GM18517 (cell line): ENCODE data around the gene SHROOM3.
A peak's percentile ranks its signal among the peaks of the same experiment; 100 is the strongest.

ENCODE experiments used
- ATAC-seq: cut with Tn5 transposase; IDR thresholded peaks from one replicate; pipeline ENCODE4 v1.9.1; 2021; ENCODE audit warnings: mild to moderate bottlenecking, moderate library complexity; ENCODE audit not compliant: unreplicated experiment

SHROOM3 gene

DNA sequence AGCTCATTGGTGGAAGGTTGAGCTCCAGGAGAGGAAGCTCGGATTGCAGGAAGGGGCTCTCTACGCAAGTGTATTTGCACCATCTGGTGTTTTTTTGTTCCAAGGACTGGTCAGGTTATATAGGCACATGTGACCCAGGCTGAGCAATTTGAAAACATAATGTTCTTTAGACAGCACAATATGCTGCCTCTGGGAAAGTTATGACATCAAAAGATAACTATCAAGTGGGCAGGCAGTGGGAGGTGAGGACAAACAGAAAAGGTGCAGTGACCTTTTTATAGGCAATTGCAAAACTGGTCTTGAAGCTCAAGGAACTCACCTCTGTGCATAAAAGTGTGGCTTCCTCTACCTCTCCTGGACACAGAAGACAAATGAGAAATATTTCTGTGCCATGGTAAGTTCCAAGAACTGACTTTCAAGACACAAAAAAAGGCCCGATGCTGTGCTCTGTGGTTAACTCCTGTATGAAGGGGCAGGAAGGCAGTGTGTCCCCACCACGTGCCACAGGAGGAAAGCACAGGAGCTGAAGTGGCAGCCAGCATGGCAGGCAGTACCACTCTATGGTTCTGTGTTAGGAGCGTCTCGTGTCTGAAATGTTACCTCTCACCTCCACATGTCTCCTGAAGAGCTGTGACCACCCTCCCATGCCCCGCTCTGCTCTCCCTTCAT, 128.6 kb downstream of the SHROOM3 start:
- no peak for ATAC-seq

DNA sequence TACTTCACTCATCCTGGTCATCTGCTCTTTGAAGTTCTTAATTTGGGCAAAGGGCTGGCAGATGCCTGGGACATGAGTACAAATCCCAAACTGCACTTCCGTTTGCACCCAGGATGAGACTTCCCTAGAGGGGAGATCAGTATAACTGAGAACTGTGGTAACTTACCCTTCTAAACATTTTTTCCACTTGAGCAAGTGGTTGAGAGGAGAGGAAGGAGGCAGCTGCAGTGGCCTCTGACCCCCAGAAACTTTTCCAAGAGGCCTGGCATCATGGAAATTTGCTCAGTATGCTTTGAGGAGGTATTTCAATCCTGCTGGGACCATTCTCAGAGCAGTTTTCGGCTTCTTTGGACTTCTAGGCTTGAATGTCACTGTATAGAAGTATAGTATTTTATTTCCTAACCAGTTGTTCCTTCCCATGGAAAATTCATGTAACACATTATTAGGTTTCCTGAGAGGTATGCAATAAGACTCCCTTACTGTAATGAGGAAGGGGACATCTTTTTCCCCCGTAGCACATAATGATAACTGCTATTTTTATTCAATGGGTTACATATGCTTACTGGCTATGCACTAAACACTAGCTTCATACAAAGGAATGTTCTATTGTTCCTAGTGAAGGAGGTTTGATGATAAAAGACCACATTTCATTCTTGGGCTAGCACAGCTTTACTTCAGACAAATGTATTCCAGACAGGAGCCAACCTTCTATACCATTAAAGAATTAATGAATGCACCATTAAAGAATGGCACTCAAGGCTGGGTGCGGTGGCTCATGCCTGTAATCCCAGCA, 129.3 kb downstream of the SHROOM3 start:
- no peak for ATAC-seq

DNA sequence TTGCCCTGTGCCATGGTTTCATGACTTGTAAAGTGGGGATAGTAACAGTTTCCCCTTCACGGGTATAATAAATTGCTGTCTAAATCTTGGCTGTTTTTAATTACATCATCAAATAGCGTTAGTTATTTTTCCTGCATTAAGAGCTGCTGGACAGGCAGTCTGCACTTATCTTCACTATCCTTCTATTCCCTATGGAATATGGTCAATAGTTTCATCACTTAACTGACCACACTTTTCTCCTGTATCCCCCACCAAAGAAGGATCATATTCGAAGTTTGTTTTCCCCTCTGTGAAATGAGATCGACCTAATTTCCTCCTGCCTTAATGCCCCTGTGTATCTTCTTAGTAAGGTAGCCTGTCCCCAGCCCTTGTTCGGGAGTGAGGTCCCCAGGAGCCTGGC, 133.2 kb downstream of the SHROOM3 start:
- ATAC-seq = no peak

DNA sequence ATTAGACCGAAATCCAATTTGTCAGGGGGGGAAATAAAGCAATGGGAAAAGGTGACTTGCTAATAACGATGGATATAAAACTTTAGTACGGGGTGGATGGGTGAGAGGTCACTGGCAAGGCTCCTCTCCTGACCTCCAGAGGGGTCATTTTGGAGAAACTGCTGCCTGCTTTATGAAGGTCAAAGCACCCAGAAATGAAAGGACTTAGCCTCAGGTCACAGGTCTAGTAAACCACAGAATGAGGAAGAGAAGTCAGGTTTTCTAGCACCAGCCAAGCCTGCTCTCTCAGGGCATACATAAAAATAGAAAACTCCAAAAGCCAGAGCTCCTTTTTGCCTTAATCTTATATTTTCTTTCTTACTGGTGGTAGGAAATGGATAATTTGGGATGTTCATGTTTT, 134.2 kb downstream of the SHROOM3 start:
- ATAC-seq = no peak

DNA sequence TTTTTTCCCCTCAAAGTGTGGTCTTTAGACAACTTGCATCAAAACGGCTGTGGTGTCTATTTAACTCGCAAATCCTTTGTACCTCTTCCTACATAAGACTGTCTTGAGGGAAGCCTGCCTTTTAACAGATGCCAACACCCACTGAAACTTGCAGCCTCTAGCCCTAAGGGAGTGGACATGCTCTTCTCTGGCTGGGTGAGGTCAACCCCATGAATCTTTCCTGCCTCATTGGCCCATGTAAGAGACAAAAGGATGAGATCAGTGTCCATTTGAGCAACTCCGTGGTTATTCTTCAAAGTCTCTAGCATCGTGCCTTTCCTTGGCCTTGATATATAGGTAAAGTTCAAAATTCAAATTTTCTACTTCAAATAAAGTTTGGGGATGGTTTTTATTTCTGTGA, 134.7 kb downstream of the SHROOM3 start:
- no peak for ATAC-seq

DNA sequence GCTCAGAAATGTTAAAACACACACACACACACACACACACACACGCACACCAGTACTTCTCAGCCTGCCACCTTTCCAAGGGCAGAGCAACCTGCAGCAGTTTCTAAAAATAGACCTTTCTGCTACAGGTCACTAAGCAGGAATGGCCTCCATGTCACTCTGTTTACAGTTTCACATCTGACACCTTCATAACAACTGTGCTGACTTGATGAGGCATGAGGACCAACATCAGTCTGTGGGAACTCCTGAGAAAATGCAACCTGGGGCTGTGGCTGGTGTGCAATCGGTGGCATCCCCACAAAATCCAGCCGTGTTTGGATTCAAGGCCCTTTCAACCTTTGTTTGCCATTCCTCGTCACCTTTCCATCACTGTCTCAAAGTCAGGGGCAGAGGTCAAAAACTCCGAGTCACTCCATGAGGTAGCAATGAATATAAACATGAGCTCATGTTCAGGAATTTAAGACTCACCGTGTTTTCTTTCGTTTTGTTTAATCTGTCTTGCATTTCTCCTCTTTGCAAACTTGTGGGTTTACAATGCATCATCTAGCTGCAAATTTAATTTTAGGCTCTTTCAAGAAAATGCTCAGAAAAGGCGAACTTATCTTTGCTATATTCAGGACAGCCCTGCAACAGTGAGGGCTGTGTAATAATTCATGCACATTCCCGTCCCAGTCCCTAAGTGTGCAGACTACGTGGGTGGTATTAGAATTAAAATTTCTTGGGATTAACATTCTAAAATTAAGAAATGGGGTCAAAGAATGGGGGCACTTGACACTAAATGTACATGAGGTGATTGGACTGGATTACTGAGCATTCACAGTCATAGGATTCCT, 135.3 kb downstream of the SHROOM3 start:
- ATAC-seq = no peak

DNA sequence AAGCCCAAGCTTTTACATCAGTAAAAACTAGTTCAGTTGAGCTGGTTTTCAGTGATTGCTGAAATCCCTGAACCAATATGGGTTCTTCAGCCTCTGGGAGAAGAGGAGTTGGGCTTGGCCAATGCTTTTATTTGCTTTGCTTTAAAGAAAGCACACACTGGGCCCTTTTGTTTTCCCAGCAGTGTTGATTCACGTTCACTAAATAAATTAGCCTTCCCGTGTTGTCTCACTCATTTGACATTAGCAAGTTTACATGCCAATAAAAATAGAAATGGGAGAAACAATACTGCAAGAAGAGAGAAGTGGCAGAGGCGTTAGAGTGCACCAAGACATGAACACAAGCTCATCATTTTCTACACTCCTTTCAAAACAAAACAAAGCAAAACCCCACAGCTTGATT, 136.2 kb downstream of the SHROOM3 start:
- no peak for ATAC-seq

DNA sequence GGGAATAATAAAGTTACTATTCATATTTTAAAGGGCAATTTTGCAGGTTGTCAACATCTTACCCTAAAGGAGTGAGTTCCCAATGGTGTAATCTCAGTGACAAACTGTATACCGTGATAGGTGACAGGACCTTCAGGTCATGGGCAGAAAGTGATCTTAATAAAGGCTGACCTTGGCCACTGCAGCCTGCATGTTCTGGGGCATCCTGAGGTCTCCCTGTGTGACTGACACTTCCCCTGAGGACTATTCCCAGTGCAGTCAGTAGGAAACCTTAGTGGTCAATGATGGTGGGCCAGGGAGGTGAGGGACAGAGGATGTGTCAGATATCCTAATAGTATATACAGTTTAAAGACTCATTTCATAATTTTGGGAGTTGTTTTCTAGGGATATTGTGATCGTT, 137.2 kb downstream of the SHROOM3 start:
- ATAC-seq = no peak

DNA sequence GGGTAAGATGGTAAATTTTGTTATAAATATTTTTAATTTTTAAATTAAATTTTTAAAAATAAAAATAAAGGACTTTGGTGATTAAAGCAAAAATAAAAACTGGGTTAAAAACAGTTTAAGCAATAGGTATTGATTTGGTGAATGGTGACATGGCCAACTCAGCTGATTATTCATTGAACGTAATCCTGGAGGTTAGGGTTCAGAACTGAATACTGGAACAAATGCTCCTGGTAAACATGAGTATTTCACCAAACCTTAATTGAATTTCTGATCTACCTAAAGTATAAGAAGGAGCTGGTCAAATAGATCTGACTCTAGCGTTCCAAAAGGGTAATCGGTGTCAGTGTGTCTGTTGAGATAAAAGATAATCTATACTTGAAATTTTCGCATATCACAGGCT, 141.8 kb downstream of the SHROOM3 start:
- ATAC-seq = no peak

DNA sequence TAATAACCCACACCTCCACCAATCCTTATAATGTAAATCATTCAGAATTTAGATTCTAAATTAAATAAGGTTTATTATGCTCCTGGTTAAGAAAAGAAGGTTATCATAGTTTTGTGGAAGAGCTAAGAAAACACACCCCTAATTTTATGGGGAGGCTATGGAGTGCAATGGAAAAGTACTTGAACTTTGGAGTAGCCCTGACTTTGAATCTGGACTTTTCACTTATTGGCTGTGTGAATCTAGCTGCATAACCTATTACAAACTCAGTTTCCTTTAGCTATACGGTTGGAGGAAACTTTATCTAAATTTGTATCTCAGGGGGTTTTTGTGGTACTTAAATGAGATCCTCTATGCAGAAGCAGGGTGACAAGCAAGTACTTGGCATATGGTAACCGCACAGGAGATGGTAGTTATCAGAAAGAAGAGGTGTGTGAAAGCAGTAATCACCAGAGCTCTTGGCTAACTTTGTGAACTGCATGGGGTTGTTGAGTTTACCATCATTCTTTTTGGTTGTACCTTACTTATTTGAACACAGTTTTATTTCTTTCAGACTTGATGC, 143.1 kb downstream of the SHROOM3 start:
- ATAC-seq = no peak

DNA sequence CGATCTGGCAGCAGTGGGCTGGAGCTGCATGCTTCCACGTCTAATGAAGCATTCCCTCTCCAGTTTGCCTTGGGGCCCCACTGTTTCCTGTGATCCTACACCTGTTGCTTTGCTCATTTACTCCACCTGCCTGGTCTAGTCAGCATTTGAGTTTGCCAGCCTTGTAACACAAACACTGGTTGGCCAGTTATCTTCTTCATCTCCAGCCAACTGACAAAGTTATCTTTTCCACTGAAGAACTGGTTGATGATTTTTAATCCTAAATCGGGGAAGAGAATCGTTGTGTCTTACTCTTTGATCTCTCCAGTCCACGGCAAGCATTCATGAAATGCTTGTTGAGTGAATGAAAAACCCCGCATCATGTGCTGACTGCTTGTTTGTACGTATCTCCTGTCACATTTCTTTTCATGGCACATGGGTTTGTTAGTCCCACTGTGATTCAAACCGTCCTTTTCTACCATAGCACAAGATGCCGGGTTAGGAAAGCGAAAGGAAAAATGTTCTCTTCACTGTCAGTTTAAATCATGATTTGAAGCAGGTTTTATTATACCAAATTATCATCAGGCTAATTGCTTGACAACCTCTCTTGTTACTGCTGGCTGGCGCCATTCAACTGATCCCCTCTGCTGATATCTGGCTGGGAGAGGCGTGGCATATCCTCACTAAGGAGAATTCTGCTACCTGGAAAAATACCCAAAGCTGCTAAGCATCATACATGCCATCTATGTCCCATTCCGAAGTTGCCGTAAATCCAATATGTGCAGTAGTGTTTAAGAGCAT, 144.8 kb downstream of the SHROOM3 start:
- ATAC-seq = no peak

DNA sequence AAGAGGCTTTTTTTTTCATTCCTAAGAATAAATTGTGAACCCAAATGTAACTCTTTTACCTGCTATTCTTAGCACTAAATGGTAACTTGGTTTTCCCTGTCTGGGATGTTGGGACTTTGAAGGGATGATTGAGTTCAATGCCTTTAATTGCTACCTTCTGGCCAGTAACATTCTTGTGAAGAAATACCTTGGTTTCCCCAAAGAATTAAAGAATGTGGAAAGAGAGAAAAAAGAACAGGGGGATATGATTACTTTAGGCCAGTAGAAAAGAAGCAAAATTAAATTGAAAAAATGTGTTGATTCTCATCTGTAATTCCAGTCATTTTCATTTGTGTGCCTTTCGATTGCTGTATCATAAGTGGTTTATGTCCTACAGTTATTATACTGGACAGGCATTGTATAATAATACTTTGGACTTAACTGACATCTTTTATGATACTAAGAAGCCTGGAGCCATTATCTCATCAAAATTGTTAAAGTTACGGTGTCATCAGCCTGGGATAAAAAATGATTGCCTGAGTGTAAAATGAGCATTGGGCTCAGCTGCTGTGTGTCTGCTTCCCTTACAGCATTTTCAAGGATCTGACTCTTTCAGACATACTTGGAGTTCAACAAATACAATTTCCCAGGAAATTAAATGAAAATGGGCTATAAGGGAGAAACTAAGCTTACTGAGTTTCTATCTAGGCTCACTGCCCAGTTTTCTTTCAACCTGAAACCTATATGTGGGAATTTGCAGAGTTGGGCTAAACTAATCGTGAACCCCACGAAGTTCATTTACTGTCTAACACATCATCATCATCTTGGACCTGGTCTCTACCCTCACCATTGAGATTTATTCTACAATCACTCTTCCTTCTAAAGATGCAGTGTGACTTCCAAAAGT, 146.3 kb downstream of the SHROOM3 start:
- ATAC-seq = no peak

DNA sequence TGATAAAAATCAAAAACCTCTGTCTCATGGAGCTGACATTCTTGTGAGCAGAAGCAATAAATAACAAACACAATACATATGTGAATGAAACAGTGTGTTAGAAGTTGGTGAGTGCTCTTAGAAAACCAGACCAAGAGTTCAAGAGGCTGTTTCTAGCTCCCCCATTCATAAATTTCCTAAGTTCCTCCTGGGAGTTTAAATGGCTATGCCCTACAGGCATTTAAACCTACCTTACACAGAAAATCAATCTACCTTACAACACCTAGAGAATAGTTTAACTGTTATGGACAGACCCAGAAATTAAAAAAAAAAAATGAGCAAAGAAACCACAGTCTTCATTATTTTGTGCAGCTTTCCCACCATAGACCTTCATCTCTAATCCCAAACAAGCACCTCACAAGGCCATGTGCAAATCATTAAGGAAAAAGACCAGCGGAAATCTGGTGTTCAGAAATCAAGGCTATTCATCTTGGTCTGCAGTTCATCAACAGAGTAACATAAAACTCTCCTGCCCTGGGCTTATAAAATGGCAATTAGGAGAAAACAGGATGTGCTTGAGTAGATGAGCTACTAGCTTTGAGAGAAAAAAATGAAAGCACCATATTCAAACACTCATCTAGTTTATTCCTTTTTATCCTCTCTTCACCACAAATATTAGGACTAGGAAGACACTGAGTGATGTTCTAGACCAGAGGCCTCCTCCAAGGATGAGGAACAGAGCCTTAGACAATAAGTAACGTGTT, 147.2 kb downstream of the SHROOM3 start:
- no peak for ATAC-seq

DNA sequence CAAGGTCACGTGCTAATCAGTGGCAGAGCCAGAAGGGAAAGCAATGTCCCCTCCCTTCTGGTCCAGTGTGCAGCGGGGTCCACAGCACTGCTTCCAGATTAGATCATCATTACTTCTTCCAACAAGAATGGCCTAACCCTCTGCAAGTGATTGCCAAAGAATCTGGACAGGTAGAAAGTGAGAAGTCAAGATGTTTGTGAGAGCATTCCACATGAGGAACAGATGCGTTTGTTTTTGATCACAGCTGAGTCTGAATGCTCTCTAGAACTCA, 147.7 kb downstream of the SHROOM3 start:
- no peak for ATAC-seq

DNA sequence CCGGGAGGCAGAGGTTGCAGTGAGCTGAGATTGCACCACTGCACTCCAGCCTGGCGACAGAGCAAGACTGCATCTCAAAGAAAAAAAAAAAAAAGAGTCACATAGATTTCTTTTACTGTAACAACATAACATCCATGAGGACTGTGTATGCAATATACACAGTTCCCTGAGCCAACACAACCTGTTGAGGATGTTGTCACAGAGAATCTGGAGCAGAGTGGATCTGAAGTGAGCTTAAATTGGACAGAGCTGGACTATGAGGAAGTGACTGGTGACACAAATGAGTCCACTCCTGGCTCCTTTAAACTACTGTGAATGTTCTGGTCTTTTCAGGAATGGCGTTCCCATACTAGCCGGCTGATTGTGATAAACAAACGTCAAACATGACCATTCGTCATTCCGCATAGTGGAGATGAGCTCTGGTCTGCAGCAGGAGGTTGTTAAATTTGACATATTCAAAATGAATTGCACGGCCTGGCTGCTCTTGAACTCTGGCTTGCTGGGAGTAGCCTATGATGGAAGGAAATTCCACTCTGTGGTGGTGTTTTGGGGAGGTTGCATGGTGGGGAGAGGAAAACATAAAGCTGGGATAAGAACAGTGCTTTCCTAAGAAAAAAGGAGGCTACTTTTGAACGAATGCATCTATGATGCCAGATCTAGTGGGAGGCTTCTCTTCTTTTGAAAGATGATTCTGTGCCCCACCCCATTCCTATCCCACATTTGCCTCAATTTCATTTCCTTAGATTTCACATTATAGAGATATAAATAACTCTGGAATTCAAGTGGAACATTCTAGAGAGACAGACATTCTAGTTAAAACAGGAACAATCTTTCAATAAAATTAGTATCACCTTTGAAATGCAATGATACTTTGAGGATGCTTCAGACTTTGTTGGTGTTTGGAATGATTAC, 149.5 kb downstream of the SHROOM3 start:
- ATAC-seq = no peak

DNA sequence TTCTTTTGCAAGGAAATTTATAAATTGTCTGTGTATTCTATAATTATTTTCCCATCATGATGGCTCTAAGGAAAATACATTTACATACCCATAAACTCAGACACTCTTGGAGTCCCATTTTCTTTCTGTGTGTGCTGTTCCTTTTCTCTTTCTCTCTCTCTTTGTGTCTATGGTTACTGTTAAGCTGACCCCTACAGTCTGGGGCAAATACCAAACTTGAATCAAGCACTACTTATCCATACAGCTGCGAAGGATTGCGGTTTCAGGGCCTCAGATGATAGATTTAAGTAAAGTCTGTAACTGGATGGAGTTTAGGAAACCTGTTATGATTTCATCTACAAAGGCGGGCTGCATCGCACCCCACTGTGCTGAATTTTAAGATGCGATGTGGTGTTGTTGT, 150.2 kb downstream of the SHROOM3 start:
- ATAC-seq = no peak

DNA sequence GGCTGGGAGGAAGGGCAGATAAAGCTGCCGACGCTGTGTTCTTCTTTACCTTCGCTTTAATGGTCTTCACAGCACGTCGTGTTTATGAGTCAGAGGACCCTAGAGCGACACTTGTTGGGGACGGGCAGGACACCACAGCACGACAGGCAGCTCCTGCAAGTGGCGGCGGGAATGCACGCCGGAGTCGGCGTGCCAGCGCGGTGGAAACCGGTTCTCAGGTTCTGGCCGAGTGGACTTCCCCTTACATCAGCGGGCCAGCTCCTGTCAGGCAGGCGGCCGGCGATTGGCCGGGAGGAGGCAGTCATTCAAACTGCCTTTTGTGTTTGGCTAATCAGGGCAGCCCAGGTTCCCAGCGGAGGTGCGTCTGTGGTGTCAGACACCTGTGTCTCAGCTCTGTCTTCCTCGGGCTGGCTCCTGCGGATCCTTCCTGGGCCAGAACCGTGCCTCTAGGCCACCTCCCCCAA, 150.9 kb downstream of the SHROOM3 start:
- peak; percentile 63 for ATAC-seq

DNA sequence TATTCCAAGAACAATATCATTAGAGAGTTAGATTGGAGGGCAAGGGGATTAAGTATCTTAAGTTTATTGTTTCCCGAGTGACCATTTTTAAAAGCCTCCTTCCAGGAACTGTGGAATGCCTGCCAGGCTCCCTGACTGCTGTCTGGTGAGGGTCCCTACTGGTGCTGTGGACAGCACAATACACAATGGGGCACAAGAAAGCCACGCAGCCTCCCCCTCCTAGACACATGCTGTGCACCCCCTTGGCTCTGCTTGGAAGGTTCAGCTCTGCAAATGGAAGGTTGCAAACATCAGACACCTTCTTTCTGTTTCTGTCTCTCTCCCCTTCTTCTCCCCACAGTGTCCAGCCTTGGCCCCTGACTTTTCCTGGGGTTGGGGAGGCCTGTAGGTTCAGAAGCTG, 153.2 kb downstream of the SHROOM3 start:
- no peak for ATAC-seq
